ENCODE results near the gene TAF4.

TAF4 gene

GRCh38 chr20:62042025-62042820 is 23.5 kb downstream of the TAF4 start:
- DNase-seq: no peak

GRCh38 chr20:62040933-62041332 is 24.7 kb downstream of the TAF4 start:
- DNase-seq: no peak

- no peak for DNase-seq
Observed at GRCh38 chr20:62040381-62040922, 25.2 kb downstream of the TAF4 start.

- no peak for DNase-seq
Observed at GRCh38 chr20:62039738-62040137, 25.9 kb downstream of the TAF4 start.

GRCh38 chr20:62032609-62033368 is 32.9 kb downstream of the TAF4 start:
- no peak for DNase-seq

- no peak for DNase-seq
Observed at GRCh38 chr20:62031462-62032092, 34.1 kb downstream of the TAF4 start.

GRCh38 chr20:62030834-62031434 is 34.7 kb downstream of the TAF4 start:
- DNase-seq: peak; percentile 4

GRCh38 chr20:62030357-62030756 is 35.3 kb downstream of the TAF4 start:
- DNase-seq: no peak

GRCh38 chr20:62029949-62030348 is 35.7 kb downstream of the TAF4 start:
- DNase-seq: no peak

GRCh38 chr20:62029296-62029695 is 36.4 kb downstream of the TAF4 start:
- no peak for DNase-seq

- DNase-seq: no peak
Observed at GRCh38 chr20:62028384-62028783, 37.3 kb downstream of the TAF4 start.

- DNase-seq: no peak
Observed at GRCh38 chr20:62027698-62028321, 37.9 kb downstream of the TAF4 start.

- DNase-seq: no peak
Observed at GRCh38 chr20:62027116-62027515, 38.6 kb downstream of the TAF4 start.

- no peak for DNase-seq
Observed at GRCh38 chr20:62026564-62026856, 39.2 kb downstream of the TAF4 start.

GRCh38 chr20:62025832-62026563 is 39.7 kb downstream of the TAF4 start:
- DNase-seq: no peak

- DNase-seq: no peak
Observed at GRCh38 chr20:62025394-62025793, 40.3 kb downstream of the TAF4 start.

- DNase-seq: no peak
Observed at GRCh38 chr20:62023935-62024334, 41.7 kb downstream of the TAF4 start.

GRCh38 chr20:62022575-62023139 is 43.0 kb downstream of the TAF4 start:
- no peak for DNase-seq

- DNase-seq: no peak
Observed at GRCh38 chr20:62021793-62022385, 43.8 kb downstream of the TAF4 start.

- no peak for DNase-seq
Observed at GRCh38 chr20:62020935-62021701, 44.6 kb downstream of the TAF4 start.

Measured in DMS153 (cell line).